Measurements from ENCODE around the gene GANAB. TPM values are rescaled to one million over a fixed set of nuclear protein-coding genes. Genes with fewer than 3 reads are reported as not detected.
"Not testable (repeated sequence)": the region's sequence is repeated elsewhere in the genome, so short reads cannot be mapped to it uniquely, and the experiment has no call there.

GANAB gene
- total RNA-seq, 1 donor from 2014 or later, result 286 TPM

DNA sequence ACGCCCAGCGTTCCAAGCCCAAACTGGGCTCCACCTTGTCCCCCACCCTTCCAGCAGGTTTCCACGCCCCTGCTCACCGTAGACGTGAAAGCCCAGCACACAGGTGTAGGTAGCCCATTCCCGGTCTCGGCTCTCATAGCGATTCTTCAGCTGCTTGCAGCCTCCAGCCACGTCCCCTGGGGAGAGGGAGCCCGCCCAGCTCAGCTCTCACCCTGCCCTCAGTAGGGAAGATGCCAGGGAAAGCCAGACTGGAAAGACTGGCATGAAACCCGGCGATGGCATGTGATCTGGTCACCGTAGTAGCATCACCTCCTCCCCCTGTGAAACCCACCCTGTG lies 43.4 kb downstream of the GANAB start:
- DNase-seq (ENCODE audit: low spot score), result no peak

DNA sequence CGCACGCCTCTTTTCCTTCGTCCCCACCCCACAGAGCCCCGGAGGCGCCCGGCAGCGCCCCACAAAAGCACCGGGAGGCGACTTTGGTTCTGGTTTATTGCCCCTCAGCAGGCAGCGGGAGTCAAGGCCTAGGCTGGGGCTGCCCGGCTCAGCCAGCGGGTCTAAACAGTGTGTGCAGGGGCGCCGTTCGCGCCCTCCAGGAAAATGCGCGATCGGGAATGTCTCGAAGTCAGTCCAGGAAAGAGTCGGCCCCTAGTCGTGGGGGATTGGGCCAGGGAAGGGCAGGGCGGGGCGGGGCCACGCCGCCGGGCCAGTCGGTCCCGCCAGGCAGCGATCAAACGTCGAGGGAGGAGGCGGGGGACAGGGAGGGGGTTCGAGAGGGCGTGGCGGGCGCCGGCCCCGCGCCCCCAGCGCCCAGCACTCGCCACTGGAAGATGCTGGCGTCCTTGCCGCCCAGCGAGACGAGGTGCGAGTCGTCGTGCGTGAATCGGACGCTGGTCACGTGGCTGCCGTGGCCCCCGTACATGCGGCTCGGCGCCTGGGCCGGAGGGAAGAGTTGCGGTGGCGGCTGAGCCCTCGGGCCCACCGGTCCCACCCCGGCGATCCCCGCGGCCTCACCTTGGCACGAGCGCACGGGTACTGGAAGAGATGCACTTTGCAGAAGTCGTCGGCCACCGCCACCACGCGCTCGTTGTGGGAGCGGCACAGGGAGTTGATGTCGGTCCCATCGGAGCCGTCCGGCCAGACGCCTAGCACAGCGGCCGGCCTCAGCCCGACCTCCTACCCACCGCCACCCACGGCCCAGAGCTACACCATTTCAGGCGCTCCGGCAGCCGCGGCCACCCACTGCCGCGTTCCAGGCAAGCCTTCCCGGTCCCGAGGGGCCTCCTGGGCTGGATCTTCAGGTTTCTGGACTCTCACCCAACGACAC lies 44.0 kb downstream of the GANAB start:
- no peak for DNase-seq (ENCODE audit: low spot score)

DNA sequence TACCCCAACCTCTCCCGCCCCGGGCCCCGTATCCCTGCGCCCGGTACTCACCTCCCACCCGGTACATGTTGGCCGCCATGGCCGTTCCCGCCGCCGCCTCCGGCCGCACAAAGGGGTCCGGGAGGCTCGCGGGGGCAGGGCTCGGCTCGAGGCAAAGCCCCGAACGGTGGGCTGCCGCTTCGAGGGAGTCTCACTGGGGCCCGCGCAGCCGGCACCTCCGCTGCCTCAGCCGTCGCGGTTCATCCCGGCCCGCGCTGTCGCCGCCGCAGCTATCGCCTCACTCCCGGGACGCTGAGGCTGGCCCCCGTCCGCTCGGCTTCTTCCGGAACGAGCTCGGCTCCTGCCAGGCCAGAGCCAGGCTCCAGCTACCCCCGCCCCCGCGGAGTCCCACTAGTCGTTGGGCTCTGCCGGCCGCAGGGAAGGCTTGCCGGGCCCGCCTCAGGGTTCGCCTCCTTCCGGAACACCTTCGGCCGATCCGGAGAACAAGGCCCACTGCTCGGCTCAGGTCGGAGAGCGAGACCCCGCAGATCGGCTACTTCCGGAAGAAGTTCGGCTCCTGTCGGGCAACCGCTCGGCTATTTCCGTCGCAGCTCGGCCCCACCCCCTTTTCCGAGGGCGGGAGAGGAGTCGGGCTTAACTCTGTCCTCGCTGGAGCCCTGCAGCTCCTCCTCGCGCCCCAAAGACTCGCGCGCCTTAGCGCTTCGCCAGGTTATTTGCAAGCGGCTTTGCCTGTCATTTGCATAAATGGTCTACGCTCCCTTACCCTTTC lies 44.9 kb downstream of the GANAB start, which contains the start of gene MTA2:
TSS of gene MTA2 (minus strand) at position 494 of the 769 bp plus-strand sequence. CDS start at position 79, 415 bp downstream.
- DNase-seq (ENCODE audit: low spot score), result peak; percentile 99

GRCh38 chr11:62601122-62601371 lies 45.4 kb downstream of the GANAB start:
- DNase-seq (ENCODE audit: low spot score), result no peak

- DNase-seq (ENCODE audit: low spot score), result no peak
These were observed 45.9 kb downstream of the GANAB start for GRCh38 chr11:62600367-62601121.

DNA sequence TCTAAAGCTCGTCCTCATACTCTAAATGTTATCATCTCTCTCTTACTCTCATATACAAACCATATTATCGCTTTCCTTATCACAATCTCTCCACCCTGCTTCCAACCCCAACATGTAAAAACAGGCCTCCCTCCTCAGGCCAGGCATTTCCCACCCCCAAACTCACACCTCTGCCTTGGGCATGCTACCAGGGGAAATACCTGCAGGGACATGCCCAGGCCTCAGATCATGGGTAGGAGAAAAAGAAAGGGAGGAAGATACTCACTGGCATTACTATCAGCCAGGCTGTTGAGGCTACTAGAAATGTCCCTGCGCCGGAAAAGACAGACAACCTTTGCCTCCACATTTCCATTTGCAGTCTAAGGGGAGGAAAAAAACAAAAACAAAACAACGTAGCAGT lies 46.5 kb downstream of the GANAB start:
- DNase-seq (ENCODE audit: low spot score), result no peak

GRCh38 chr11:62599069-62599696 lies 47.2 kb downstream of the GANAB start:
- no peak for DNase-seq (ENCODE audit: low spot score)

GRCh38 chr11:62595124-62595523 lies 51.3 kb downstream of the GANAB start:
- no peak for DNase-seq (ENCODE audit: low spot score)

DNA sequence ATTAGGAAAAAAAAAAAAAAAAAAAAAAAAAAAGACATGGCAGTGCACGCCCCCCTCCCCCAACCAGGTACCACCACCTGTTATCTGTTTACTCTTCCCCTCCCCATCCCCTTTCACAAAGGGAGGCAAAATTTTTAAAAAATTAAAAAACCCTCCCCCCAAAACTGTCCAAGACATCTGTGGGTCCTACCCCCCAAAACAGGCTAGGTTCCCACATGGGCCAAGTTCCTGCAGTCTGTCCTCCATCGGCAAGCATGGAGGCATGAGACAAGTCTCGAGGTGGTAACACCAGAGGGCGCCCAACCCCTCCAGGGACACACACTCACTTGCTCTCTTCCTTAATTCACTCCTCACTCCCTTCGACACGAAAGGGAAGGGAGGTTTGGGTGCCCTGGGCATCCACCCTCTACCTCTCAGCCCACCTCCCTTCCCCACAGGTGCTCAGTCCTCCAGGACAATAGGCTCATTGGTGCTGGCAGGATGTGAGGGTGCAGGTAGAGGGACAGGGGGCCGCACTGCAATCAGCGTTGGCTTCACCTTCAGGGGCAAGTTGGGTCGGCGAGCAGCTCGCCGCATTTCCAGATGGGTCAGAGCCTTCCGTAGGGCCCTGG lies 52.9 kb downstream of the GANAB start:
- DNase-seq (ENCODE audit: low spot score), result no peak

DNA sequence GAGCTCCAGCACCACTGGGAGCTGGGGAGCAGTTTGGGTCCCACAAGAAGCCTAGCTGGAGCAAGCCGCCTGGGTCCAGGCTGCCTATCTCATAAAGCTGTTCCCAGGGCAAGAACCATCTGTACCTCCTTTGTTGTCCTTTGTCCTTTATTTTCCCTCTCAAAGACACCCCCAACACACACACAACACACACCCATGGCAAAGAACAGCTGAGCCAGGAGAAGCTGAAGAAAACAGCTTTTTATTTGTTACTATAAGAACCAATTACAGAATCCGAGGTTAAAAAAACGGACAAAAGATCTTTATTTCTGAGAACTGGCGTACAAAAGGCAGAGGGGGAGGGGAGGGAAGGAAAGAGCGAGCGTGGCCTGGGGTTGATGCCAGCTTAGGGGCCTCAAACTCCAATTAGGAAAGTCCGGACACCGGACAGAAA lies 53.4 kb downstream of the GANAB start:
- DNase-seq (ENCODE audit: low spot score), result no peak

GRCh38 chr11:62592146-62592815 lies 54.1 kb downstream of the GANAB start:
- no peak for DNase-seq (ENCODE audit: low spot score)

DNA sequence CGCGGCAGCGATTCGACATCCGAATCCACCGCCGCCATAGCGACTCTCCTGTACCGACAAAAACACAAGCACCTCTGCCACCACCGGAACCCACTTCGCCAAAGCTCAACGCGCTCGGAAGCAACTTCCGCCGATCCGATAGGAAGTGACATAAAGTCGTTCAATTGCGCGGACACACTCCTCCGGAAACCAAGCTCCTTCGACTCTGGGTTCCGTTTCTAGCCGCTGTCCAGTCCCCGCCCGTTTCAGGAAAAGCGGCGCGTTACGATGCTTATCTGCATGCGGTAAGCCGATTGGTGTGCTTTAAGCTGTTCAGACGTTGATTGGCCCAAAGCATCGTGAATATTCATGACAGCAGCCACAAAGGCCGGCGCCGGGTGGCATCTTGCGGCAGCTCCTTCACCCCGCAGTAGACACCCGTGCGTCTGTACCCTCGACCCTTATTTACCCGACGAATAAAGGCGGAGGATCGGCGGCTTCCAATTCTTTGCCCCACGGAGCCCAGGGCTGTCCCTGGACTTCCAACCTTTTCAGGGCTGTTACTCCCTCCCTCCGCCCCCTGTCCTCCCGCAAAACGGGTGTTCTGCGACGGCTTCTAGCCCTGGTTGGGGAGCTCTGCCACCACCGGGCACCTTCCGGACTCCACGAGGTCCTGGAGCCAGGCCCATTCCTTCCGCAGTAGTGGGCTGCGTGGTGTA lies 54.8 kb downstream of the GANAB start, which contains the start of gene TUT1:
TSS of gene TUT1 (minus strand) at position 76 of the 698 bp plus-strand sequence. CDS start at position 38, 38 bp downstream.
- peak; percentile 97 for DNase-seq (ENCODE audit: low spot score)

DNA sequence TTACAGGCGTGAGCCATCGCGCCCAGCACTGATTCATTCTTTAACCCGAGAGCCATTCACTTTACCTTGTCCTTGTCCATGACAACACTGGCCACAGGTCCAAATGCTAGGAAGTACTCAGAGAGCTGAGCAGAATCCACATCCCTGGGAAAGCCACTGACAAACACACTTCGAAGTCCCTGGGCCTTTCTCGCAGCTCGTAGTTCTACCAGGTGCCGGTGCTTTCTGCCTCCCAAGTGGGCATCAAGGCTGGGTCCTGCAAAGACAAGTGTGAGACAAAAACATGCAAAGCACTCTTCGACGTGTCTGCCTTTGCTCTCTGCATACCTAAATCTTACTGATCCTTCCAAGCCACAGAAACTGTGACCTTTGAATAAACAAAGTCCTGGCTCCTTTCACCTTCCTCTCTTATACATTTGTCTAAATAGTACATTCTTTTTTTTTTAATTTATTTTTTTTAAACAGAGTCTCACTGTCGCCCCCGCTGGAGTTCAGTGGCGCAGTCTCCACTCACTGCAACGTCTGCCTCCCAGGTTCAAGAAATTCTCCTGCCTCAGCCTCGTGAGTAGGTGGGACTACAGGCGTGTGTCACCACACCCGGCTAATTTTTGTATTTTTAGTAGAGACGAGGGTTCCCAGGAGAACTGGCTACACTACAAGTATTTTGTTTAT lies 57.3 kb downstream of the GANAB start:
- no peak for DNase-seq (ENCODE audit: low spot score)

DNA sequence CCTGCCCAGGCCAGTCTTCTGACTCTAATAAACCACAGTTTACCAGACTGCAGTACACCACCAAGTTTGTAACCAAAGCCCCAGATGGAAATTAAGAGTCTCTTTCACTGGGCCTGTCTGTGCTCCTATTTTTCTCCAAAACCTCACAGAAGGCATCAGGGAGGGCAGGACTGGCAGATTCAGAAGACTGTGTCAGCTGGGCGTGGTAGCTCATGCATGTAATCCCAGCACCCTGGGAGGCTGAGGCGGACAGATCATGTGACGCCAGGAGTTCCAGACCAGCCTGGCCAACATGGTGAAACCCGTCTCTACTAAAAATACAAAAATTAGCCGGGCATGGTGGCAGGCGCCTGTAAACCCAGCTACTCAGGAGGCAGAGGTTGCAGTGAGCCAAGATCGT lies 61.1 kb downstream of the GANAB start:
- not testable (repeated sequence) for DNase-seq (ENCODE audit: low spot score)

- DNase-seq (ENCODE audit: low spot score), result not testable (repeated sequence)
These were observed 64.7 kb downstream of the GANAB start for GRCh38 chr11:62581735-62582134.

DNA sequence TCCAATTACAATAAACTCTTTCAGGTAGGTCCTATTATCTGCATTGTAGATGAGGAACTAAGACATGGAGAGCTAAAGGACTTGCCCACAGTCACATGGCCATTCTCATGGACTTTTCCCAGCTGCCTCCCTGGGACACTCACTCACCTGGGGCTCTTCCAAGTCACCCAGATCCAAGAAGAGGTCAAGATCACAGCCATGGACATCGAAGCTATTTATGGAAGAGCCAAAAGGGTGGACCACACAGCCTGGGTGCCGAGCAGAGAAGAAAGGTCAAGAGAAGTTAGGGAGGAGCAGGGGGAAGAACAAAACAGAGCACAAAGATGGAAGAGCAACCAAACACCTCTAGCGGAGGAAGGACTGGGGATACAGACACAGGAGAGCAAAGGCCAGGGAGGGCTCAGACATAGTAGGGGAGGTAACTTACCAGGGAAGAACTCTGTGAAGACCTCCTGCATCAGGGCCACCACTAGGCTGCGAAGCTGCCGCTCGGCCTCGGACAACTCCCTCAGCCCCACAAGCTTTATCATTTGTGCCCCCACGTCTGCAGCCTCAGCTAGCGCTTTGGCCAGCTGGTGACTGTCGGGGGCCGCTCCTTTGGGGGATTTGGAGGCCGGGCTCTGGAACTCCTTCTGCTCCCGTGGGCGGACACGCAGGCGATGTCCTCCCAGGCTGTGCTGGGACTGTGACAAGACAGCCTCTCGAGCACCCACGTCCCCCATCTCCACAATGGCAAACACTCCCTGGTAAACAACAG lies 65.3 kb downstream of the GANAB start:
- no peak for DNase-seq (ENCODE audit: low spot score)

DNA sequence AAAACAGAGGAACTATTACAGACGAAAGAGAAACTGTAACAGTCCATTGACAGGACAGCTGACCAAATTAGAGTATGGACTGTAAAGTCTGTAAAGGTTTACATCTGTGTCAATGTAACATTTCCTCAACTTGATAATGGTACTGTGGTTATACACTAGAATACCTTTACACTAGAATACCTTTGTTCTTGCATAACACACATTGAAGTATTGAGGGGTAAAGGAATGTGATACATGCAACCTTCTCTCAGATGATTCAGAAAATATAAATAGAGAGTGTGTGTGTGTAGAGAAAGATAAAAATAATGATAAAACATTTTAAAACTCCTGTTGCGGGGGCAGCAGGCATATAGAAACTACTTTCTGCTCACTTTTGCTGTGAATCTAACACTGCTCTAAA lies 67.2 kb downstream of the GANAB start:
- DNase-seq (ENCODE audit: low spot score), result no peak

DNA sequence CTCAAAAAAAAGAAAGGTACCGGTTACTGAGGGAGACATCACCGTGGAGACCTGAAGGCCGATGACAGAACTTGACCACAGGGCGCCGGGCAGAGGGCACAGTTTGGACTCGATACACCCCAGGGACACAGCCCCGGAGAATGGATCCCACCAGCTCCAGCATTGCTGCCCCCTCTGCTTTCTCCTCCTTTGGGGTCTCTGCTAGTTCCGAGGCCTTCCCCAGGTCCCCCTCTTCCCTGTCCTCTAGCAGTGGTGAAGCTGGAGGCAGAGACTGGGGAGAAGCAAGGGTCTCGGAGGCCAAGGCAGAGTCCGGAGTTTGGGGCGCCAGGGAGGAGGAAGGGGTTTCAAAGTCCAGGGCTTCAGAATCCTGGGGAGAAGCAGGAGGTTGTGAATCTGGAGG lies 67.9 kb downstream of the GANAB start:
- no peak for DNase-seq (ENCODE audit: low spot score)
